AG09309 (cell line): ENCODE measurements around the gene GRIK4.
A peak's percentile ranks its signal among the peaks of the same experiment; 100 is the strongest.

Source experiments
- DNase-seq: peaks from one replicate; pipeline ENCODE4 v3.0.0-alpha.2; 2010; ENCODE audit warnings: low read depth
- H3K4me3 ChIP-seq: 2 replicates; pipeline ENCODE4 v1.5.1; 2011; ENCODE audit warnings: mild to moderate bottlenecking, low read depth, low read length, moderate library complexity; ENCODE audit not compliant: control insufficient read depth
- CTCF ChIP-seq: IDR thresholded peaks from 2 replicates; pipeline ENCODE4 v1.5.1; 2011; ENCODE audit warnings: mild to moderate bottlenecking, low read depth, low read length, inconsistent platforms; ENCODE audit not compliant: insufficient read depth, control insufficient read depth; ENCODE audit errors: missing control alignments

GRIK4 gene

DNA sequence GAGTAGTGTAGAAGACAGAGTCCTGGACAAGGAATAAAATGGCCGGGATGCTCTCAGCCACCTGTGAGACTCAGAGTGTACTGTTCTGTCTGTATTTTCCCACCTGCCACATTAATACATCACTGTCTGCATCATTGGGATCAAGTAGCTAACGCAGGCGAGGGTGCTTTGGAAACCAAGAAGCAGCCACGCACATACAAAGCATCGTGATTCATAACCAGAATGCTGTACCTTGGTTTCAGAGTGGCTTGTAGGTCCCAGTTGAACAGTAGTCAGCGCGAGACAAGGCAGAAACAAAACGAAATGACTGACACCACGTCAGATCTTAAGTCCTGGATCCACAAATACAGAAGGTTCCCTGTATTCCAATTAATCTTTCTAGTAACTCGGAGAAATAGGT, 198.3 kb downstream of the GRIK4 start:
- TF ChIP-seq CTCF, result no peak
- no peak for DNase-seq
- no peak overlapping the region for H3K4me3 ChIP-seq

DNA sequence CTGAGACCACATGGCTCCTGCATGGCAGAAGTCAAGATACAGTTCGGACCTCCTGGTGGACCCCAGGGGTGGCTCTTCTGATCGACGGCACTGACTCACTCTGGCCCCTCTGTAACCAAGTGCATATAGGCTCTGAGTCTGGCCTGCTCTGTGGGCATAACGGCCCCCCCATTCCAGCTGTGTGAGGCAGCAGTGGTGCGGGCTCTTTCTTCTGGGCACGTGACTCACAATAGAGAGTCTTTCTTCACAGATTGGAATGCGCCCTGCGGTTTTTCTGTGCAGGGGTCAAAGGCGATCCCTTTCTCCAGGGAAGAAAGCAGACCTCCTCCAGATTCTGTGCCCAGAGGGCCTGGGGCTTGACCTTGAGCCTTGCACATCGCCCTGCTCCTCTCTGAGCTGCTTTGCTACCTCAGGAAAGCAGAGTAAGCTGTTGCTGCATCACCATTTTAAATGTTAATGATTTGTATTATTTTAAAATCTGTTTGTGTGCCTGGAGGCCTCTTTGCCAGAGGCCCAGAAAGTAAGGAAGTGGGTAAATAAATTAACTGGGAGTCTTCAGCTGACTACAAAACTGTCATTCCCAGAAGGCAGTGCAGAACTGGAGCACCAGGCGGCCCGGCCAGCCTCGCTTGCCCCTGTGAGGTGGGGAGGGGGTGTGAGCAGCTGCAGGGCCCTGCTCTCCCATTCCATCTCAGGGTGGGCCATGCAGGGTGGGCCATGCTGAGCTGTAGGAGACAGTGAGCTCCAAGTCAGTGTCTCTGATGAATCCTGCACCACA, 199.0 kb downstream of the GRIK4 start:
- DNase-seq, result peak; percentile 55
- no peak for TF ChIP-seq CTCF
- no peak overlapping the region for H3K4me3 ChIP-seq

- TF ChIP-seq CTCF, result no peak
Observed at GRCh38 chr11:120712014-120712413, 200.5 kb downstream of the GRIK4 start.

DNA sequence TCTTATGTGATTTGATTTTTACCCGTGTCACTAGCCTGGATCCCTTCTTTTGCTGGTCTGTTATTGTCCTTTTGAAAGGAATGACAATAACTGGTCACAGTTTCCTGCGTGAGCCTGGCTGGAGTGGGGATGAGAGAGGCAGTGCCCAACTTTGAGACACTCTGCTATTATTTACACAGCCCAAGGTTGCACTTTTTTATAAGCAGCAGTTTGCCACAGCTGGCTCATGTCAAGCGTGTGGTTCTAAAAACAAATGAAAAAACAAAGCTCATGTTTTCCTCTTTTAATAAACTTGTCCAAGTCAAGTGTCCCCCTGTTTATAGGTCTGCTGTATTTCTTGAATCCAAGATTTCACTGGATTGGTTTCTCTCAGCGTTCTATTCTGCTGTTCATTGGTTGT, 201.3 kb downstream of the GRIK4 start:
- no peak for DNase-seq
- no peak overlapping the region for H3K4me3 ChIP-seq
- no peak for TF ChIP-seq CTCF

More at GRCh38 chr11:120712014-120712413, 200.5 kb downstream of the GRIK4 start:
- no peak overlapping the region for H3K4me3 ChIP-seq
- no peak for DNase-seq

DNA sequence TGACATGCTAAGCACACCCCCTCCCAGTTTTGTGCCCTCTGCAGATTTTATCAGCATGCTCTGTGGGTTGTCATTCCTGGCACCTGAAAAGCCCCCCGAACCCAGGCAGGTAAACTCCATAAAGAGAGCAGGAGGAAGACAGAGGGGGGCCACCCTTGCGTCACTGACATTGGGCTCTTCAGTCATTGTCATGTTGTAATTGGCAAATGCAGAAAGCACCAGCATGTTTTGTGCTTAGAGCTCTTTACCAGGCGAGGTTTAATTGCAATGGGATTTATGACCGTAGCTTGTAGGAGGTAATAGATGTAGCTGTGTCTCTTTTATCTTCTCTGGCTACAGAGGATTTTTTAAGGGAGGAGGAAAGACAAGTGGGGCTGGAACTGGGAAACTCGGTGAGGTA, 201.7 kb downstream of the GRIK4 start:
- H3K4me3 ChIP-seq, result no peak overlapping the region
- no peak for TF ChIP-seq CTCF
- DNase-seq, result no peak

GRCh38 chr11:120714438-120714837, 202.9 kb downstream of the GRIK4 start:
- TF ChIP-seq CTCF, result no peak
- DNase-seq, result no peak
- no peak overlapping the region for H3K4me3 ChIP-seq
